IPS-20b (cell line): ENCODE results near the gene ABCD3.
A peak's percentile ranks its signal among the peaks of the same experiment; 100 is the strongest.

Source experiments
- H3K27ac ChIP-seq: one replicate; pipeline ENCODE4 v1.5.1; 2013; ENCODE audit warnings: low read length
- H3K27me3 ChIP-seq: 2 replicates; pipeline ENCODE4 v1.6.1; 2013; ENCODE audit warnings: mild to moderate bottlenecking, low read length, inconsistent platforms; ENCODE audit not compliant: insufficient read depth
- H3K36me3 ChIP-seq: 2 replicates; pipeline ENCODE4 v1.6.1; 2013; ENCODE audit warnings: low read depth, mild to moderate bottlenecking, inconsistent platforms, low read length, moderate library complexity; ENCODE audit not compliant: insufficient read depth
- H3K4me1 ChIP-seq: 2 replicates; pipeline ENCODE4 v1.6.1; 2013; ENCODE audit warnings: mild to moderate bottlenecking, control low read depth, inconsistent platforms, low read length, moderate library complexity; ENCODE audit not compliant: insufficient read depth
- H3K4me3 ChIP-seq: 2 replicates; pipeline ENCODE4 v1.5.1; 2013; ENCODE audit warnings: mild to moderate bottlenecking, low read length, inconsistent platforms
- H3K9ac ChIP-seq: 2 replicates; pipeline ENCODE4 v1.6.1; 2013; ENCODE audit warnings: low read depth, mild to moderate bottlenecking, inconsistent platforms, low read length, moderate library complexity
- H3K9me3 ChIP-seq: 2 replicates; pipeline ENCODE4 v1.6.1; 2013; ENCODE audit warnings: mild to moderate bottlenecking, low read depth, low read length, inconsistent platforms; ENCODE audit not compliant: insufficient read depth

The ABCD3 gene

GRCh38 chr1:94543893-94544635, 125.9 kb downstream of the ABCD3 start:
- no peak overlapping the region for H3K4me3 ChIP-seq
- peaks cover 48% of the 10 kb centered on the region for H3K27me3 ChIP-seq
- no peaks in the 10 kb centered on the region for H3K9me3 ChIP-seq
- no peak overlapping the region for H3K27ac ChIP-seq
- H3K4me1 ChIP-seq = peaks cover 13% of the 10 kb centered on the region
- no peaks in the 10 kb centered on the region for H3K36me3 ChIP-seq
- no peak overlapping the region for H3K9ac ChIP-seq

DNA sequence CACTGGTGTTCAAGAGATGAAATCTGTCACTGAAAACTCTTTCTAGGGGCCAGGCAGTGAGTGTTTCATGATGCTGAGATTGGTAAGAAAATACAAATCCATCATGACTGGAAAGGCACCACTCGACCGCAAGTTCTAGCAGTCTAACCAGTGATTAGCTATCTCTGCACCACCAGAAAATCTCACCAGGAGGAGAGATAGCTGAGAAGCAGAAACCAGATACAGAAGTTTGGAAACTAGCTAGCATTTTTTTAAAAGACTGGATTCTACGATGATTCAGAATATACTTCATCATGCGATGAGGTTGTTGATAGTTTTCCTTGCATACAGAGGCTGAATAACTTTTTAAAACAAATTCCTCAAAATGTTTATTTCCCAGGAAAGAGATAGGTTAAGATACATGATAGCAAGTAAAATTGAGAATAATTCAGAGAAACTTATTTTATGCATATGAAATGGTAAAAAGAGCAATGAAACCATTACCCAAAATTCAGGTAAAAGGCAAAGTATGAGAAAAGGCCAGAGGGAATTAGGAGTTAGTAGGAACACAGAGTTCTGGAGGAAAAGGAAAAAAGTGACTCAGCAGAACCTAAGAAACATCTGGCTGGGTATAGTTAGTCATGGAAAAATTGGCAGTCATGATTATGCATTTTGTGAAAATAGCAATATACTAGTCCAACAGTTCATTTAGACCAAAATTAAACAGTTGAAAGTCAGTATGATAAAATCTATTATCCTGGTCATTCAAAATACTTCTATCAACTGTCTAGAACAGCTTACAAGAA, 126.7 kb downstream of the ABCD3 start:
- Histone ChIP-seq H3K4me3 (no peak overlapping the region), H3K9me3 (no peaks in the 10 kb centered on the region), H3K9ac (no peak overlapping the region), H3K36me3 (no peaks in the 10 kb centered on the region), H3K27me3 (peaks cover 44% of the 10 kb centered on the region), H3K4me1 (peaks cover 9% of the 10 kb centered on the region), H3K27ac (no peak overlapping the region)

- H3K27ac ChIP-seq = no peak overlapping the region
- H3K9ac ChIP-seq = no peak overlapping the region
- no peaks in the 10 kb centered on the region for H3K9me3 ChIP-seq
- no peaks in the 10 kb centered on the region for H3K36me3 ChIP-seq
- peaks cover 2% of the 10 kb centered on the region; the same call in 1 of the 2 replicates for H3K27me3 ChIP-seq
- H3K4me3 ChIP-seq = no peak overlapping the region
- peaks cover 36% of the 10 kb centered on the region for H3K4me1 ChIP-seq
These were observed 131.5 kb downstream of the ABCD3 start for GRCh38 chr1:94549706-94550105.

DNA sequence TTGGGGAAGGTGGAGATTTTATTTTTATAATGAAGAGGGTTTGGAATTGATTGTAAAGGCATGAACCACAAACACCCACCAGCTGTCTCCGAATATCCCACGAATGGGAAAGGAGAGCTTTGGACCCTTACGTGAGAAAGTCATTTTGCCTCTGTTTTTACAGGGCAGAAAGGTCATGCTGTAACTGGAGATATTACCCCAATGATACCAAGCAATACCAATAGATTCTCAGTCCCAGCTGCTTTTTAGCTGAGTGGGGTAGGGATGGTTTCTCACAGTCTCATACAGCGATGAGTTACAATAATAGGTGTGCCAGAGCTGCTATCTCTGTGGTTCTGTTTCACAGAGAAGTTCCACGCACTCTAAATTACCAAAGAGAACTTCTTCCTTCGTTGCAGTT, 132.2 kb downstream of the ABCD3 start:
- Histone ChIP-seq H3K27ac (no peak overlapping the region), H3K27me3 (no peaks in the 10 kb centered on the region), H3K9ac (no peak overlapping the region), H3K36me3 (no peaks in the 10 kb centered on the region), H3K4me1 (peaks cover 36% of the 10 kb centered on the region), H3K9me3 (no peaks in the 10 kb centered on the region), H3K4me3 (no peak overlapping the region)

- Histone ChIP-seq H3K36me3 (no peaks in the 10 kb centered on the region), H3K9ac (no peak overlapping the region), H3K4me1 (peaks cover 36% of the 10 kb centered on the region), H3K9me3 (no peaks in the 10 kb centered on the region), H3K27ac (no peak overlapping the region), H3K27me3 (no peaks in the 10 kb centered on the region), H3K4me3 (no peak overlapping the region)
These were observed 132.6 kb downstream of the ABCD3 start for GRCh38 chr1:94550800-94551241.

DNA sequence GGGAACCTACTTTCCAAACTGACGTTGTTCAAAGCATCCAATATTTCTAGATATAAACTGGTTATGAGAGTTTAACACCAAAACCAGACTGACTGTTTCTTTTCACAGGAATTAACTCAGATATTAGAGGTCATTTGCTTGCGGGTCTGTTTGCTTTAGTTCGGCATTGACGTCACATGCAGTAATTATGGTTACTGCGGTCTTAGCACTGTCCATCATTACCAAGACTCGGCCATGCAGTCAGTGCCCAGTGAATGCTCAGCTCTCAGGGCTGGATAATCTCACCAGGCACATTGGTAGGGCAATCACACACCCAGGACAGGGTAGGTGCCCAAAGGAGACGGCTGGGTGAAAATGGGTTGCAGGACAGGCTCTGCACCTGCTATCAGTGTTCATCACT, 133.3 kb downstream of the ABCD3 start:
- no peak overlapping the region for H3K9ac ChIP-seq
- peaks cover 36% of the 10 kb centered on the region for H3K4me1 ChIP-seq
- H3K36me3 ChIP-seq = no peaks in the 10 kb centered on the region
- H3K27ac ChIP-seq = no peak overlapping the region
- H3K27me3 ChIP-seq = no peaks in the 10 kb centered on the region
- H3K4me3 ChIP-seq = no peak overlapping the region
- H3K9me3 ChIP-seq = no peaks in the 10 kb centered on the region

DNA sequence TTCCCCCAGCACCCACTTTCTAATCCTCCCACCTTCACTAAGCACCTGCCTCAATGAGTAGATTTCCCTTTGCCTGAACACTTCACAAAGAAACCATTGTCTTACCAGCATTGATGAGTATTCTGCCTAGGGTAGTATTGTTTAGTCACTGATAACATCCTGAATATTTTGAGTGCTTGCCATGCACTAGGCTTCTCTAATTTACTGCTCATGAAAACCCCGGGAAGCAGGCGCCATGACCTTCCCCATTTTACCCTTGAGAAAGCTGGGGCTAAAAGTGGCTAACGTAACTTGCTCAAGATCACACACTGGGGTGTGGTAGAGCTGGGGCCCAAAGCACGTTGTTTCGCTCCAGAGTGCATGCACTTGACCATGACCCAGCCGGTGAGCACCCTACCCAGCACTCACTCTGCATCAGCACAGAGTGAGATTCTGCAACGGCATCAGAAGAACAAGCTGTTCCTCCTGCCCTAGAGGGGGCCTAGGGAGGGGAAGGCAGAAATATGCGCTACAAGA, 133.9 kb downstream of the ABCD3 start:
- Histone ChIP-seq H3K27me3 (no peaks in the 10 kb centered on the region), H3K9ac (no peak overlapping the region), H3K9me3 (no peaks in the 10 kb centered on the region), H3K4me1 (peaks cover 36% of the 10 kb centered on the region), H3K4me3 (no peak overlapping the region), H3K36me3 (no peaks in the 10 kb centered on the region), H3K27ac (no peak overlapping the region)

GRCh38 chr1:94553323-94553730, 135.1 kb downstream of the ABCD3 start:
- peaks cover 36% of the 10 kb centered on the region for H3K4me1 ChIP-seq
- no peaks in the 10 kb centered on the region for H3K36me3 ChIP-seq
- H3K27me3 ChIP-seq = no peaks in the 10 kb centered on the region
- H3K27ac ChIP-seq = no peak overlapping the region
- H3K4me3 ChIP-seq = 0 out of 2 replicates have a peak overlapping the region, but pooled peaks have one; percentile 12
- no peak overlapping the region for H3K9ac ChIP-seq
- H3K9me3 ChIP-seq = no peaks in the 10 kb centered on the region

GRCh38 chr1:94553931-94554330, 135.7 kb downstream of the ABCD3 start:
- peaks cover 36% of the 10 kb centered on the region for H3K4me1 ChIP-seq
- no peaks in the 10 kb centered on the region for H3K9me3 ChIP-seq
- 0 out of 2 replicates have a peak overlapping the region, but pooled peaks have one; percentile 12 for H3K4me3 ChIP-seq
- H3K27ac ChIP-seq = no peak overlapping the region
- H3K36me3 ChIP-seq = no peaks in the 10 kb centered on the region
- H3K27me3 ChIP-seq = no peaks in the 10 kb centered on the region
- H3K9ac ChIP-seq = no peak overlapping the region

DNA sequence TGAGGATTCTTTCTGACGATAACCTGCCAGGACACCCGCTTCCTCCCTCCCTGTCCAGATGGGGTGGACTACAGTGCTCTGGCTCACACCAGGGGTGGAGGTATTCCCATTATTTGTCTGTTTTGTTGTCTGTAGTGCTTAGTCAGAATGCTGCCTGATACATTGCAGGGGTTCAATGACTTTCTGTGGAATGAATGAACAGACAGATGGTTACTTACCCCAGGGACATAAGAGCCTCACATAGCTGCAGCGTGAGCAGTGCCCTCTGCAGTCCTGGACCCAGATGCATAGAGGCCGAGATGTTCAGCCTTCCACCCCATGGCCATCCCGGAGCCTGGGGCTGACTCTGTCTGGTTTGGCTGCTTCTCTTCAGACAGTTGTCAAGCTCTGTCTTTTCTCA, 136.4 kb downstream of the ABCD3 start:
- H3K4me1 ChIP-seq = peaks cover 36% of the 10 kb centered on the region
- no peak overlapping the region for H3K4me3 ChIP-seq
- H3K27ac ChIP-seq = no peak overlapping the region
- no peaks in the 10 kb centered on the region for H3K36me3 ChIP-seq
- H3K9ac ChIP-seq = no peak overlapping the region
- H3K9me3 ChIP-seq = no peaks in the 10 kb centered on the region
- no peaks in the 10 kb centered on the region for H3K27me3 ChIP-seq

GRCh38 chr1:94555091-94555490, 136.9 kb downstream of the ABCD3 start:
- no peak overlapping the region for H3K9ac ChIP-seq
- H3K4me3 ChIP-seq = no peak overlapping the region
- H3K4me1 ChIP-seq = peaks cover 36% of the 10 kb centered on the region
- no peaks in the 10 kb centered on the region for H3K36me3 ChIP-seq
- H3K9me3 ChIP-seq = no peaks in the 10 kb centered on the region
- no peaks in the 10 kb centered on the region for H3K27me3 ChIP-seq
- H3K27ac ChIP-seq = no peak overlapping the region

- H3K27ac ChIP-seq = no peak overlapping the region
- no peaks in the 10 kb centered on the region; the same call in 1 of the 2 replicates for H3K9me3 ChIP-seq
- H3K4me1 ChIP-seq = no peaks in the 10 kb centered on the region
- H3K4me3 ChIP-seq = no peak overlapping the region
- H3K27me3 ChIP-seq = no peaks in the 10 kb centered on the region
- H3K9ac ChIP-seq = no peak overlapping the region
- H3K36me3 ChIP-seq = no peaks in the 10 kb centered on the region
These were observed 141.7 kb downstream of the ABCD3 start for GRCh38 chr1:94559921-94560320.
